Esophagus squamous epithelium (tissue), 5 donors: Measurements from ENCODE around the gene MUC5AC. TPM values are rescaled to one million over a fixed set of nuclear protein-coding genes. Genes with fewer than 3 reads are reported as not detected.
A peak's percentile ranks its signal among the peaks of the same experiment; 100 is the strongest.

Experiments used
- DNase-seq: peaks from one replicate; lab custom pipeline; 2025; lab: John Stamatoyannopoulos, UW
- H3K27ac ChIP-seq, 4 donors: fragments of 200-600 bp; sonication (generic); one replicate each; pipeline ENCODE4 v1.5.1; 2016 to 2019; ENCODE audit warnings: mild to moderate bottlenecking in 1 of 4
- H3K27me3 ChIP-seq, 4 donors: fragments of 200-600 bp; sonication (generic); 1 replicate in 3 of 4; 2 replicates in 1 of 4; pipeline versions ENCODE4 v1.5.1 to v1.6.0; 2017 to 2021; ENCODE audit warnings: antibody characterized with exemption in 1 of 4
- H3K36me3 ChIP-seq, 3 donors: fragments of 200-600 bp; sonication (generic); one replicate each; pipeline ENCODE4 v1.5.1; 2016 to 2019
- H3K4me1 ChIP-seq, 3 donors: fragments of 200-600 bp; sonication (generic); one replicate each; pipeline ENCODE4 v1.5.1; 2017 to 2019
- H3K4me3 ChIP-seq, 4 donors: fragments of 200-600 bp; sonication (generic); 1 replicate in 3 of 4; 2 replicates in 1 of 4; pipeline ENCODE4 v1.5.1; 2016 to 2019; ENCODE audit warnings: mild to moderate bottlenecking in 2 of 4, moderate library complexity in 1 of 4
- H3K9me3 ChIP-seq, 3 donors: fragments of 200-600 bp; sonication (generic); one replicate each; pipeline ENCODE4 v1.5.1; 2016 to 2019
- CTCF ChIP-seq, 6 experiments: fragments of 450-650 bp in 4 of 6; fragments of 200-600 bp in 2 of 6; sonication (generic) in 2 of 6; IDR thresholded peaks; one replicate each; pipeline ENCODE4 v1.5.1; 2016 to 2019; ENCODE audit warnings: antibody characterized with exemption in 6 of 6, mild to moderate bottlenecking in 4 of 6, moderate library complexity in 4 of 6
- POLR2A ChIP-seq, 4 donors: fragments of 450-650 bp; IDR thresholded peaks; one replicate each; pipeline ENCODE4 v1.6.1; 2017; ENCODE audit warnings: antibody characterized with exemption in 4 of 4, mild to moderate bottlenecking in 4 of 4, moderate library complexity in 3 of 4
- WGBS, 2 donors: methylation state at CpG; one replicate each; pipeline ENCODE4 v1.1.5; 2018; 5-methylcytosine and 5-hydroxymethylcytosine counted together
- intact Hi-C: fragments of 100-400 bp; cut with DNase I; formaldehyde crosslinking; loops from one replicate; pipeline ENCODE4 v1.15.0; 2022
- total RNA-seq, 4 donors: library from RNA; depleted of rRNA; stranded (reverse); fragments of >200 nt; gene quantifications; one replicate each; pipeline ENCODE4 v1.1.0, GENCODE V29; 2016
- donor health status: DM: yes; HTN: yes; CAD: no.

MUC5AC gene
- total RNA-seq, 4 donors from 2014 or later: under 0.01 to 1.5 TPM; not detected in 2

GRCh38 chr11:1228101-1228821 lies 70.5 kb downstream of the MUC5AC start:
- TF ChIP-seq CTCF (IDR thresholded peaks at IDR 0.05) (no peak), POLR2A (IDR thresholded peaks at IDR 0.05) (no peak)
- peaks cover 0 to 28% (median 0%) of the 10 kb centered on the region in 3 donors for H3K4me1 ChIP-seq
- no peak overlapping the region for H3K27ac ChIP-seq
- peaks cover 0 to 100% (median 0%) of the 10 kb centered on the region in 4 donors for H3K27me3 ChIP-seq
- peak overlapping the region in 1 of 4 donors; percentile 9 for H3K4me3 ChIP-seq
- intact Hi-C loops: no loop called here
- H3K36me3 ChIP-seq: no peaks in the 10 kb centered on the region
- 100% methylated on average over 1 of the region's 31 CpGs; no CpG with 5 or more reads in 1 of the 2 donors for WGBS, 2 donors
- no peak for DNase-seq
- no peaks in the 10 kb centered on the region for H3K9me3 ChIP-seq

- intact Hi-C loops: no loop called here
- Histone ChIP-seq H3K4me1 (peaks cover 0 to 32% (median 0%) of the 10 kb centered on the region in 3 donors), H3K4me3 (no peak overlapping the region), H3K36me3 (no peaks in the 10 kb centered on the region), H3K9me3 (no peaks in the 10 kb centered on the region), H3K27ac (no peak overlapping the region), H3K27me3 (peaks cover 0 to 100% (median 0%) of the 10 kb centered on the region in 4 donors)
- WGBS, 2 donors: 40 to 60% methylated on average over 1 to 5 of the region's 18 CpGs
- TF ChIP-seq CTCF (IDR thresholded peaks at IDR 0.05) (no peak), POLR2A (IDR thresholded peaks at IDR 0.05) (no peak)
- DNase-seq: no peak
These were observed 71.2 kb downstream of the MUC5AC start for GRCh38 chr11:1228921-1229451.

- TF ChIP-seq POLR2A (IDR thresholded peaks at IDR 0.05) (no peak), CTCF (IDR thresholded peaks at IDR 0.05) (no peak)
- intact Hi-C loops: no loop called here
- WGBS, 2 donors: 68% methylated on average over 8 of the region's 27 CpGs; no CpG with 5 or more reads in 1 of the 2 donors
- Histone ChIP-seq H3K27ac (no peak overlapping the region), H3K27me3 (peaks cover 0 to 95% (median 0%) of the 10 kb centered on the region in 4 donors), H3K36me3 (no peaks in the 10 kb centered on the region), H3K4me3 (no peak overlapping the region), H3K4me1 (peaks cover 0 to 29% (median 0%) of the 10 kb centered on the region in 3 donors), H3K9me3 (no peaks in the 10 kb centered on the region)
- DNase-seq: no peak
These were observed 71.8 kb downstream of the MUC5AC start for GRCh38 chr11:1229471-1230120.

GRCh38 chr11:1230121-1230455 lies 72.3 kb downstream of the MUC5AC start:
- no peak overlapping the region for H3K27ac ChIP-seq
- TF ChIP-seq CTCF (IDR thresholded peaks at IDR 0.05) (no peak), POLR2A (IDR thresholded peaks at IDR 0.05) (no peak)
- intact Hi-C loops: no loop called here
- no peak for DNase-seq
- no peak overlapping the region for H3K4me3 ChIP-seq
- H3K27me3 ChIP-seq: peaks cover 0 to 90% (median 0%) of the 10 kb centered on the region in 4 donors
- H3K9me3 ChIP-seq: no peaks in the 10 kb centered on the region
- peaks cover 0 to 26% (median 0%) of the 10 kb centered on the region in 3 donors for H3K4me1 ChIP-seq
- H3K36me3 ChIP-seq: no peaks in the 10 kb centered on the region
- 80% methylated on average over 1 of the region's 5 CpGs; no CpG with 5 or more reads in 1 of the 2 donors for WGBS, 2 donors
